Nephron (organoid): ENCODE measurements around the gene LRRC75B.

ENCODE experiments used
- H3K27ac Mint-ChIP-seq, 3 experiments: 2 replicates each; pipeline ENCODE4 v1.8.0; 2020; ENCODE audit warnings: mixed read lengths in 3 of 3, mild to moderate bottlenecking in 2 of 3, moderate library complexity in 1 of 3
- H3K27me3 Mint-ChIP-seq: 2 replicates; pipeline ENCODE4 v1.8.0; 2021; ENCODE audit warnings: low read depth, mild to moderate bottlenecking, moderate library complexity, mixed read lengths
- H3K36me3 Mint-ChIP-seq: 2 replicates; pipeline ENCODE4 v1.8.0; 2020; ENCODE audit warnings: low read depth, mixed read lengths
- H3K4me1 Mint-ChIP-seq: 2 replicates; pipeline ENCODE4 v1.8.0; 2020; ENCODE audit warnings: mixed read lengths
- H3K4me3 Mint-ChIP-seq, 3 experiments: 2 replicates each; pipeline ENCODE4 v1.8.0; 2020; ENCODE audit warnings: mild to moderate bottlenecking in 3 of 3, mixed read lengths in 3 of 3, moderate library complexity in 2 of 3
- H3K9me3 Mint-ChIP-seq: 2 replicates; pipeline ENCODE4 v1.8.0; 2020; ENCODE audit warnings: mixed read lengths
- TF ChIP-seq, protein P1 (sequence below), 3 experiments: fragments of 200-600 bp; sonication (generic); IDR thresholded peaks; one replicate each; pipeline ENCODE4 v1.5.0; 2021; ENCODE audit warnings: antibody characterized with exemption in 3 of 3; ENCODE audit not compliant: unreplicated experiment in 3 of 3

Gene LRRC75B

DNA sequence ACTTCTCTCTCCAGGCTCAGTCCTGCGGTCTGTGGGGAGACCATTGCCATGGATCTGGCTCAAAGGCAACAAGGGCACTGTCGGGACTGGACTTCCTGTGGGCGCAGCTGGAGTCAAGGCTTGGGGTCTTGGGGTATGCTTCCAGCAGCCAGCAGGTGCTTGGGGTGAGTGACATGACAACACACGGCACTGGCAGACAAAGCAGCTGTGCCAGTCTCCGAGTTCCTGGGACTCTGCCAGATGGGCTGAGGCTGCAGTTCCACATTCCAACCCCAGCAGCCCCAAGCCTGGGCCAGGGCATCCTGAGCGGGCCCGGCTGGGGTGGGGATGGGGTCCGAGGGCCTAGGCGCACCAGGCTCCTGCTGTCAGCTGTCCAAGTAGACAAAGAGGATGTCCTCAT, 50.2 kb downstream of the LRRC75B start:
- TF ChIP-seq, protein P1, sequence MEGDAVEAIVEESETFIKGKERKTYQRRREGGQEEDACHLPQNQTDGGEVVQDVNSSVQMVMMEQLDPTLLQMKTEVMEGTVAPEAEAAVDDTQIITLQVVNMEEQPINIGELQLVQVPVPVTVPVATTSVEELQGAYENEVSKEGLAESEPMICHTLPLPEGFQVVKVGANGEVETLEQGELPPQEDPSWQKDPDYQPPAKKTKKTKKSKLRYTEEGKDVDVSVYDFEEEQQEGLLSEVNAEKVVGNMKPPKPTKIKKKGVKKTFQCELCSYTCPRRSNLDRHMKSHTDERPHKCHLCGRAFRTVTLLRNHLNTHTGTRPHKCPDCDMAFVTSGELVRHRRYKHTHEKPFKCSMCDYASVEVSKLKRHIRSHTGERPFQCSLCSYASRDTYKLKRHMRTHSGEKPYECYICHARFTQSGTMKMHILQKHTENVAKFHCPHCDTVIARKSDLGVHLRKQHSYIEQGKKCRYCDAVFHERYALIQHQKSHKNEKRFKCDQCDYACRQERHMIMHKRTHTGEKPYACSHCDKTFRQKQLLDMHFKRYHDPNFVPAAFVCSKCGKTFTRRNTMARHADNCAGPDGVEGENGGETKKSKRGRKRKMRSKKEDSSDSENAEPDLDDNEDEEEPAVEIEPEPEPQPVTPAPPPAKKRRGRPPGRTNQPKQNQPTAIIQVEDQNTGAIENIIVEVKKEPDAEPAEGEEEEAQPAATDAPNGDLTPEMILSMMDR (IDR thresholded peaks at IDR 0.05; ENCODE audit: unreplicated experiment in 3 of 3), result no peak
- peaks cover 17% of the 10 kb centered on the region for H3K4me1 Mint-ChIP-seq
- H3K36me3 Mint-ChIP-seq, result peaks cover 48% of the 10 kb centered on the region
- no peaks in the 10 kb centered on the region for H3K9me3 Mint-ChIP-seq
- no peaks in the 10 kb centered on the region for H3K27me3 Mint-ChIP-seq
- H3K27ac Mint-ChIP-seq, result no peak overlapping the region
- H3K4me3 Mint-ChIP-seq, result no peak overlapping the region

DNA sequence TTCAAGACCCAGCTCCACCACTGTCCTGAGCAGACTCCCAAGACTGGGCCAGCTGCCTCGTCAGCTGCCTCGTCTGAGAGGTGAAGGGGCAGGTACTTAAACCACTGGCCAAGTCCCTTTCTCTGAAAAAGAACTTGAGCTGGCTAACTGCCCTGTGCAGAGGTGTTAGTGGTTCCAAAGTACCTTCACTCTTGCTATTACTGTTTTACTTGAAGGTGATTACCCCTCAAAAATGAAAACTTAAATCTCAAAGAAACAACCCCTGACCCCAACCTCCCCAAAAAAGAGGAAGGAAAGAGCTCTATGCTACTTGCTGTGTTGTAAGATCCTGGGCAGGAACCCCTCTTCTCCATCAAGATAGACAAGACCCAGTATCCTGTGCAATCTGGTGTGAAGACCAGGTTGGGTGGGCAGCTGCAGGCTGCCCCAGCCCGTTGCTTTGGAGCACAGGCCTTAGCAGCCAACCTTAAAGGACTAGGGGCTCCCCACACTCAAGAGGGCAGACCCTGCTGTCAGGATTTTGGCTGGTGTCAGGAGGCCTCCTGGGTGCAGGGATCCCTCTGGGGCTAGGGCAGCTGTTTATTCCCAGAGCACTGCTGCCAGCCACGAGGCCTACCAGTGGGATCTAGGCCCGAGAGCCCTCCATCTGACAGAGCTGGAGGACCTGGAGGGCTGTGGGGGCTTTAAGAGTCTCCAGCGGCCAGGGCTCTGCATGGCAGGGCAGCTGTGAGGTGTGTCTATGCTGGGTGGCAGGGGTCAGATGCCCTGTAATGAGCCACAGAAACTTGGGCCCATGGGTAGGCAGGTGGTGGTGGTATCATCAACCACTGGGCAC, 51.0 kb downstream of the LRRC75B start:
- H3K36me3 Mint-ChIP-seq, result peaks cover 40% of the 10 kb centered on the region
- H3K27ac Mint-ChIP-seq, result no peak overlapping the region
- no peaks in the 10 kb centered on the region for H3K9me3 Mint-ChIP-seq
- TF ChIP-seq, protein P1 (IDR thresholded peaks at IDR 0.05; ENCODE audit: unreplicated experiment in 3 of 3), result no peak
- peaks cover 17% of the 10 kb centered on the region for H3K4me1 Mint-ChIP-seq
- no peaks in the 10 kb centered on the region for H3K27me3 Mint-ChIP-seq
- no peak overlapping the region for H3K4me3 Mint-ChIP-seq

DNA sequence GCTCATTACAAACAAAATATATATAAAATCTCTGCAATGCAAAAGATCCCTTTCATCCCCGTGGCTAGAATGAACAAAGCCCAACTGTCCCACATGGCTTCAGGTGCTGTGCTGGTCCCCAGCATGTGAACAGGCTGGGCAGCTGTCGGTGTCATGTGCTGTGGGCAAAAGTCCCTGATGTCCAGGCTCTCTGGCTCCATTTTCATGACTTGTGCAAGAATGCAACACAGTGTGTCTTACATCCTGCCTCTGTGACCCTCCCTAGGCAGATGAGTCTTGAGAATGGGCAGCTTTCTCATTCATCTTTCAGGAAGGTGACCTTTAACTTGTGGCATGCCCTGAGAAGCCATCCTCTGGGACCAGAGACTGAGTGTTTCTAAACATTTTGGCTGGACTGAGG, 52.4 kb downstream of the LRRC75B start:
- Mint-ChIP-seq H3K27me3 (no peaks in the 10 kb centered on the region), H3K36me3 (peaks cover 31% of the 10 kb centered on the region), H3K4me3 (no peak overlapping the region), H3K27ac (peak overlapping the region in 1 of 3 experiments; percentile 12), H3K4me1 (peaks cover 17% of the 10 kb centered on the region), H3K9me3 (no peaks in the 10 kb centered on the region)
- TF ChIP-seq, protein P1 (IDR thresholded peaks at IDR 0.05; ENCODE audit: unreplicated experiment in 3 of 3), result no peak

DNA sequence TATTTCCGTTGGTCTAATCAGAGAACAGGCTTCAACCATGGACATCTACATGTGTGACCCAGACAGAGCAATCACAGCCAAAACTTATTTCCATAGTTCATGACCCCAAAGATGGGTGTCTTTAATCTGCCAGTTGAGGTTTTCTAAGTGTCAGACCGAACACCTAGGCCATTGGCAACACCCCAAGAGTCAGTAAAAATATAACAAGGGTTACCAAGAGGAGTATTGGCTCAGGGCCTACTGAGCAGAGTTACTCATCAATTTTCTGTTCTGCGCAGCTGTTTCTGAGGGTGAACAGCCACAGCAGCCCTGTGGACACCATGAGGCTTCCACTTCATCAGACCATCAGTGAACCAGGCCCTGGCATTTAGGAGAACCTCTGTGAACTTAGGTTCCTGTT, 56.8 kb downstream of the LRRC75B start:
- Mint-ChIP-seq H3K27me3 (no peaks in the 10 kb centered on the region), H3K9me3 (no peaks in the 10 kb centered on the region), H3K27ac (no peak overlapping the region), H3K4me3 (no peak overlapping the region), H3K4me1 (peaks cover 11% of the 10 kb centered on the region), H3K36me3 (peaks cover 19% of the 10 kb centered on the region)
- TF ChIP-seq, protein P1 (IDR thresholded peaks at IDR 0.05; ENCODE audit: unreplicated experiment in 3 of 3), result no peak
